HG03159 (cell line): ENCODE measurements around the gene NOM1.

ENCODE experiments used
- ATAC-seq: cut with Tn5 transposase; IDR thresholded peaks from one replicate; pipeline ENCODE4 v1.9.1; 2021; ENCODE audit warnings: mild to moderate bottlenecking, moderate library complexity; ENCODE audit not compliant: unreplicated experiment

The NOM1 gene

GRCh38 chr7:157003756-157004520 is 54.4 kb downstream of the NOM1 start:
- no peak for ATAC-seq

- no peak for ATAC-seq
These were observed 55.3 kb downstream of the NOM1 start for GRCh38 chr7:157004521-157005455.

- ATAC-seq = no peak
These were observed 56.1 kb downstream of the NOM1 start for GRCh38 chr7:157005456-157006204.

GRCh38 chr7:157006205-157006747 is 56.8 kb downstream of the NOM1 start:
- ATAC-seq = no peak

GRCh38 chr7:157006829-157007469 is 57.4 kb downstream of the NOM1 start:
- no peak for ATAC-seq

- no peak for ATAC-seq
These were observed 58.1 kb downstream of the NOM1 start for GRCh38 chr7:157007470-157008066.

- no peak for ATAC-seq
These were observed 59.0 kb downstream of the NOM1 start for GRCh38 chr7:157008206-157009169.

- ATAC-seq = peak; percentile 32
These were observed 59.8 kb downstream of the NOM1 start for GRCh38 chr7:157009170-157009777.

GRCh38 chr7:157009778-157010587 is 60.5 kb downstream of the NOM1 start:
- peak; percentile 30 for ATAC-seq

- ATAC-seq = peak; percentile 77
These were observed 61.2 kb downstream of the NOM1 start, which contains the start of gene MNX1 for GRCh38 chr7:157010588-157011332. Gene MNX1, minus strand, starts transcription at chr7:157010663. Its CDS starts 313 bp downstream, at chr7:157010350.

- ATAC-seq = peak; percentile 4
These were observed 62.0 kb downstream of the NOM1 start for GRCh38 chr7:157011333-157012112.

- ATAC-seq = no peak
These were observed 62.6 kb downstream of the NOM1 start for GRCh38 chr7:157012113-157012547.

- ATAC-seq = no peak
These were observed 63.6 kb downstream of the NOM1 start for GRCh38 chr7:157013101-157013500.

GRCh38 chr7:157013602-157014549 is 64.4 kb downstream of the NOM1 start:
- ATAC-seq = no peak
